Stomach (tissue), 4 donors: ENCODE results near the gene TMPRSS2.

Source experiments
- CTCF ChIP-seq, 7 experiments: fragments of 450-650 bp in 4 of 7; fragments of 200-600 bp in 3 of 7; sonication (generic) in 3 of 7; IDR thresholded peaks; one replicate each; pipeline ENCODE4 v1.5.1; 2016 to 2019; ENCODE audit warnings: antibody characterized with exemption in 7 of 7, control low read depth in 2 of 7, mild to moderate bottlenecking in 1 of 7
- EP300 ChIP-seq: sonication (generic); formaldehyde crosslinking; IDR thresholded peaks from one replicate; pipeline ENCODE4 v1.6.1; 2017; ENCODE audit warnings: antibody characterized with exemption
- POLR2A ChIP-seq, 4 donors: fragments of 450-650 bp; IDR thresholded peaks; one replicate each; pipeline ENCODE4 v1.6.1; 2016; ENCODE audit warnings: antibody characterized with exemption in 4 of 4, control low read depth in 2 of 4, mild to moderate bottlenecking in 1 of 4, moderate library complexity in 1 of 4
- POLR2AphosphoS5 ChIP-seq, 3 donors: sonication (generic); formaldehyde crosslinking; IDR thresholded peaks; one replicate each; pipeline ENCODE4 v1.6.1; 2016; ENCODE audit warnings: antibody characterized with exemption in 3 of 3

GRCh38 chr21:41547111-41547510, 39.2 kb upstream of the TMPRSS2 start:
- TF ChIP-seq EP300 (no peak), CTCF (IDR thresholded peaks at IDR 0.05) (no peak), POLR2AphosphoS5 (IDR thresholded peaks at IDR 0.05) (no peak), POLR2A (IDR thresholded peaks at IDR 0.05) (no peak)
